Activated CD8-positive, alpha-beta T cell treated with anti-CD3 and anti-CD28 coated beads, Interleukin-2, amount 10 ng/mL, durations not matched to agents 7 days and 5 days (primary cell): ENCODE results near the gene YRDC. TPM values are rescaled to one million over a fixed set of nuclear protein-coding genes. Genes with fewer than 3 reads are reported as not detected.

Experiments used
- ATAC-seq: fragments of 150-1000 bp; cut with Tn5 transposase; one replicate; pipeline ENCODE4 v1.10.0; 2021; ENCODE audit warnings: moderate library complexity
- CTCF ChIA-PET: fragments of 350-600 bp; sonication (Branson Sonifier 250); formaldehyde crosslinking; loops from one replicate; lab custom pipeline; 2021; ENCODE audit warnings: antibody characterized with exemption; lab: Charles Lee
- POLR2A ChIA-PET: fragments of 350-600 bp; sonication (Branson Sonifier 250); formaldehyde crosslinking; loops from one replicate; lab custom pipeline; 2021; ENCODE audit warnings: antibody characterized with exemption; lab: Charles Lee
- DNase-seq: peaks from one replicate; pipeline ENCODE4 v3.0.0-alpha.2; 2020
- H3K27ac Mint-ChIP-seq: one replicate; pipeline ENCODE4 v1.8.0; 2021; ENCODE audit warnings: mild to moderate bottlenecking, mixed read lengths
- H3K27me3 Mint-ChIP-seq: one replicate; pipeline ENCODE4 v1.8.0; 2021; ENCODE audit warnings: low read depth, mixed read lengths
- H3K36me3 Mint-ChIP-seq: one replicate; pipeline ENCODE4 v1.8.0; 2021; ENCODE audit warnings: low read depth, mixed read lengths
- H3K4me1 Mint-ChIP-seq: one replicate; pipeline ENCODE4 v1.8.0; 2021; ENCODE audit warnings: low read depth, mixed read lengths
- H3K4me3 Mint-ChIP-seq: one replicate; pipeline ENCODE4 v1.8.0; 2021; ENCODE audit warnings: mild to moderate bottlenecking, mixed read lengths
- H3K9me3 Mint-ChIP-seq: one replicate; pipeline ENCODE4 v1.8.0; 2022; ENCODE audit warnings: mixed read lengths; ENCODE audit not compliant: insufficient read depth
- total RNA-seq, 2 experiments: library from RNA; stranded (reverse); gene quantifications; one replicate each; pipeline ENCODE4 v1.2.3, GENCODE V29; 2021

Gene YRDC
- total RNA-seq, 2 experiments from 2014 or later, result 17.1 to 17.3 TPM

DNA sequence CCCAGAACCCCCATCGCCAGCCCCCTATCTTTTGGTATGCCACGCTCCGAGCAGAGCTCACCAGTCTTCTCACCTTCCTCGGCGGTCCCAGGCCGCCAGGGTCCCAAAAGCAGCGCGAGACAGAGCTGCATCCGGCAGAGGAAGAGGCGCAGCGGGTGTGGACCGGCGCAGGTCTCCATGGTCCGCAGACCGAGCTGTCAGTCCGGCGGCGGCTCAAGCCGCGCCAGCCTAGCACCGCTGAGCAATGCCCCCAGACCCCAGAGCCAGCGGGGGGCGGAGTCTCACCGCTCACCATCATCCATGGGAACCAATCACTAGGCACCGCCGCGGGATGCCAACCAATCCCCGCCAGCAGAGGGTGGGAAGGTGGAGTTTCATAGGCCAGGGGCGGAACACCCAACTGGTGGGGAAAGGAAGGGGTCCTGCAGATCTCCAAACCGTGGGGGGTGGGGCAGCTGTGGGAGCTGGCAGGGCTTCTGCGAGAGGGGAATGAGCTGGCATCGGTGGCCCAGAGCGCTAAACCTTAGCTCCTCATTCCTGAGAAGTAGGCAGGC is 43.0 kb downstream of the YRDC start, which contains the start of gene EPHA10:
Gene EPHA10 (minus strand): TSS at position 233 of the 554 bp plus-strand sequence. CDS start 54 bp downstream, at position 179.
- H3K9me3 Mint-ChIP-seq, result no peaks in the 10 kb centered on the region
- H3K4me3 Mint-ChIP-seq, result no peak within 1 kb of the TSS
- DNase-seq, result no peak
- no peaks in the 10 kb centered on the region for H3K36me3 Mint-ChIP-seq
- ATAC-seq, result no peak
- CTCF ChIA-PET, result interaction anchor here (1.7 kb wide), 1 partner anchor 10 kb away, joined by 4 read pairs; no protein-coding TSS in a partner anchor
- peaks cover 5% of the 10 kb centered on the region for H3K4me1 Mint-ChIP-seq
- POLR2A ChIA-PET, result no interaction called here
- peaks cover 61% of the 10 kb centered on the region for H3K27me3 Mint-ChIP-seq
- H3K27ac Mint-ChIP-seq, result no peak within 1 kb of the TSS

DNA sequence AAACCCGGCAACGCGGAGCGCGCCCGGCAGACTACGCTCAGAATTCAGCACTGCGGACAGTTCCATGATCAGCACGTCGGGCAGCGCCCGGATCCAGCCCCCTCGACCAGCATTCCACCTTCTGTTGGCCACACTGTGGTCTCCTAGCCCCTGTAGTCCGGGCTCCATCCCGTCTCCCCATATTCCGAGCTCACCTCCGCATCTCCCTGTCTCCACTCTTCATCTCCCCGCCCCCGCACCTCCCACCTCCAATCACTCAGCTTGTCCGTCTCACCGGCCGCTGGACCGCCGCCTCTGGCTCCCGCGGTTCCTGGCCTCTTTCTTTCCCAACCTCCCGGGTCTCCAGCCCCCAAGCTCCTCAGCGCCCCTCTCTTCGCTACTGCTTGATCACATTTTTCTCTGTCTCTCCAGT is 43.6 kb downstream of the YRDC start:
- ChIA-PET CTCF (no interaction called here), POLR2A (no interaction called here)
- Mint-ChIP-seq H3K4me1 (peaks cover 5% of the 10 kb centered on the region), H3K36me3 (no peaks in the 10 kb centered on the region), H3K27ac (no peak overlapping the region), H3K27me3 (peaks cover 59% of the 10 kb centered on the region), H3K4me3 (no peak overlapping the region), H3K9me3 (no peaks in the 10 kb centered on the region)
- ATAC-seq (peak; percentile 85), DNase-seq (peak; percentile 72)

DNA sequence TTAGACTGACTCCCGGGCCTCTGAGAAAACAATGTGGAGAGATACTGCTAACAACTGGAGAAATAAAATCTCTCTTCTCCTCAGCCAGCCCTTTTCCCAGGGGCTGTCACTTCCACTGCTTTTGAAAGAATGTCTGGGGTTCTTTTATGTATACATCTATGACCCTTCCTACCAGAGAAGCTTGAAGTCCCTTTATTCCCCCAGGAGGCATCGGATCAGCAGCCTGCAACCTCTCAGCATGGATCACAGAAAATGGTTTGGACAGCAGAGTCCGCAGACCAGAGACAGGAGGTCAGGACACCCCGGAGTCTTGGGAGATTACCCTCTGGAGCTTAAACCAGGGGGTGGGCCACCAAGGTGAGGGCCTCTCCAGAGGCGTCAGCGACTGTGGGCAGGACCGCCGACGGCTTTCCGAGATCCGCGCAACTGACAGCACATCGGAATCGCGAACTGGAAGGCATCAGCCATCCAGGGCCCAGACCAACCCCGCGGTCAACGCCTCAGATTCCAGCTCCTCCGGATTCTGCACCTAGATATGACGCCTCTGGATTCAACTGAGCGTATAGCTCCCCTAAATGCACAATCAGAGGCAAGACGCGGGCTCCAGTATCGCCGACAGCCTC is 44.1 kb downstream of the YRDC start:
- CTCF ChIA-PET, result no interaction called here

DNA sequence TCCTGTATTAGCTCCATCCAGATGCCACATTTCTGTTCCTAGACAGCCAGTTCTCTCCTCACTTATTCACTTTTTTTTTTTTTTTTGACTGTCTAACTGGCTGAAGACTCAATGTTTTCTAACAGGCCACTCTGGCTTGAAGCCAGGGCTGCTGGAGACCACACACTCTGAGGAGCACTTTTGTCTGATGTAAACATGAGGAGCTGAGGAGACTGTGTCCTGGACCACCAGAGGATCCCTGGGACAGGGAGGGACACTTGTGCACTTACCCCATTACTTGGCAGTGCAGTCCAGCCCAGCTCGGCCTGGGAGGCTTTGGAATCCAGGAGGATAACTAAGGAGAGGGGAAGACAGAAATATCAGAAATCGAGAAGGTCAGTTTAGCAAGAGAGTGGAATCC is 45.5 kb downstream of the YRDC start:
- peaks cover 48% of the 10 kb centered on the region for H3K27me3 Mint-ChIP-seq
- POLR2A ChIA-PET, result no interaction called here
- DNase-seq (no peak), ATAC-seq (no peak)
- peaks cover 5% of the 10 kb centered on the region for H3K4me1 Mint-ChIP-seq
- H3K4me3 Mint-ChIP-seq, result no peak overlapping the region
- H3K27ac Mint-ChIP-seq, result no peak overlapping the region
- CTCF ChIA-PET, result no interaction called here
- H3K36me3 Mint-ChIP-seq, result no peaks in the 10 kb centered on the region
- H3K9me3 Mint-ChIP-seq, result no peaks in the 10 kb centered on the region

More for the DNA sequence above, 44.1 kb downstream of the YRDC start:
- Mint-ChIP-seq H3K4me1 (peaks cover 5% of the 10 kb centered on the region), H3K9me3 (no peaks in the 10 kb centered on the region), H3K27ac (no peak overlapping the region), H3K4me3 (no peak overlapping the region), H3K36me3 (no peaks in the 10 kb centered on the region), H3K27me3 (peaks cover 56% of the 10 kb centered on the region)
- POLR2A ChIA-PET, result no interaction called here
- ATAC-seq, result no peak
- no peak for DNase-seq

DNA sequence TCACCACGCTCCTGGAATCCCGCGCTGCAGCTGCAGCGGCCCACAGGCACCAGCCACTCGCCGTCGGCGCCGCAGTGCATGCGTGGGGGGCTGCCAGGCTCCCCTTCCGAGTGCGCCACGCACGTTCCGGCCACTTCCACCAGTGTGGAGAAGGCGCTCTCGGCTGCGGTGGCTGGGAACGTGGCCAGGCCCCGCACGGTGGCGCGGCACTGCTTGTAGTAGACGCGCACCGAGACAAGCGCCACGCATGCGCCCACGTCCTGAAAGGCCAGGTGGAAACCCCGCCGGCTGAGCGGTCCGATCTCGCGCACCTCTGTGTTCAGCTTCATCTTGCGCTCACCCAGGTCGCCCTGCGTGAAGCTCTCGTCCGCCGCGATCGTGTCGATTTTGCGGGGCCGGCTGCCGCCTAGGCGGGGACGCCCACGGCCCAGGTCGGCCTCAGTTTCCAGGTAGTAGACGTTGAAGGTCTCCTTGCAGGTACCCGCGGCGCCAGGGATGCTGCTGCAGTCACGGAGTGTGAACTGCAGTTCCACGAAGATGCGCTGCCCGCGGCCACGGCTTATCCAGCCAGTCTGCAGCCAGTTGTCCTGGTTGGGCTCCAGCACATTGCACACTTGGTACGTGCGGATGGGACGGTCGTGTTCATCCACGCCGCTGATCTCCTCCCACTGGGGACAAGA is 46.5 kb downstream of the YRDC start:
- Mint-ChIP-seq H3K4me1 (peaks cover 5% of the 10 kb centered on the region), H3K36me3 (no peaks in the 10 kb centered on the region), H3K27me3 (peaks cover 39% of the 10 kb centered on the region), H3K27ac (no peak overlapping the region), H3K4me3 (no peak overlapping the region), H3K9me3 (no peaks in the 10 kb centered on the region)
- DNase-seq, result no peak
- ChIA-PET POLR2A (no interaction called here), CTCF (no interaction called here)
- ATAC-seq, result no peak

DNA sequence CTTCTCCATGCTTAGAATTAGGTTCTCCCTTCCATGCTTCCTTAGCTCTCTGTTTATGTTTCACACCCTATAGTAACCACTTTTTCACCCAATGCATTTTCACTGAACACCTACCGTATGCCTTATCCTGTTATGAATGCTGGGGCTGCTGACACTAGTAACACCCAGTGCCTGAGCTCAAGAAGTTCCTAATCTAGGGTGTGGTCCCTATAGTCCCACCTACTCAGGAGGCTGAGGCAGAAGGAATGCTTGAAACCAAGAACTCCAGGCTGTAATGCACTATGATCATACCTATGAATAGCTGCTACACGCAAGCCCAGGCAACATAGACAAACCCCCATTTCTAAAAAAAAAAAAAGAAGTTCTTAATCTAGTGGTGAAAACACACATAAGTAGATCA is 48.6 kb downstream of the YRDC start:
- POLR2A ChIA-PET, result no interaction called here
- DNase-seq, result no peak
- H3K4me3 Mint-ChIP-seq, result no peak overlapping the region
- peaks cover 34% of the 10 kb centered on the region for H3K27me3 Mint-ChIP-seq
- no peak overlapping the region for H3K27ac Mint-ChIP-seq
- ATAC-seq, result no peak
- H3K4me1 Mint-ChIP-seq, result peaks cover 3% of the 10 kb centered on the region
- H3K36me3 Mint-ChIP-seq, result no peaks in the 10 kb centered on the region
- no peaks in the 10 kb centered on the region for H3K9me3 Mint-ChIP-seq
- CTCF ChIA-PET, result no interaction called here

DNA sequence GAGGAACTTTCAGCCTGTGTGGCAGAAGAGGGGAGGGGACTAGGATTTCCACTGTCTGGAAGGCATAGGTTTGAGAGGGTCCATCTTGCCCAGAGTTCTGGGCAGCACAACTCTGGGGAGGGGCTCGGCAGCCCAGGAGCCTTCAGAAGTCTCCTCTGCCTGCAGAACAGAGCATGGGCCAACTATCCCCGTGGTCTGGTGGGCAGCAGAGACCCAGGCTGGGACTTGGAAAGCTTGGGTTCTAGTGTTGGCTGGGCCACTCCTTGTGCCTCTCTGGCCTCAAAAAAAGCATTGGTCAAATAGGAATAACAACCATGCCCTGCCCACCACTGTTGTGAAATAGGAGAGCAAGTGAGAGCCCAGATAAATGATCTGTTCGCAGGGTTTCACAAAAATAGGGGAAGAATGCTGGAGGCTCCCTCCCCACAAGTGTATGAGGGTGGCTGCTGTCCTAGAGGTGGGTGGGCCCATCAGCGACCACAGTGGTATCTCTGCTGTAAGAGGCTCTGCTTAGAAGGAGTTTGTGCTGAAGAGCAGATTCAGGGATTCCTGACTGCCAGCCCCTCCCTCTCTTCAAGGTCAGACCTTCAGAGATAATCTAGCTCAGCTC is 52.0 kb downstream of the YRDC start:
- ChIA-PET CTCF (interaction anchor here (1.3 kb wide), 1 partner anchor 10 kb away, joined by 4 read pairs; the partner anchor contains the start of gene EPHA10), POLR2A (no interaction called here)
- Mint-ChIP-seq H3K4me1 (peaks cover 7% of the 10 kb centered on the region), H3K9me3 (no peaks in the 10 kb centered on the region), H3K27me3 (peaks cover 39% of the 10 kb centered on the region), H3K4me3 (no peak overlapping the region), H3K27ac (no peak overlapping the region), H3K36me3 (no peaks in the 10 kb centered on the region)
- ATAC-seq (no peak), DNase-seq (no peak)

DNA sequence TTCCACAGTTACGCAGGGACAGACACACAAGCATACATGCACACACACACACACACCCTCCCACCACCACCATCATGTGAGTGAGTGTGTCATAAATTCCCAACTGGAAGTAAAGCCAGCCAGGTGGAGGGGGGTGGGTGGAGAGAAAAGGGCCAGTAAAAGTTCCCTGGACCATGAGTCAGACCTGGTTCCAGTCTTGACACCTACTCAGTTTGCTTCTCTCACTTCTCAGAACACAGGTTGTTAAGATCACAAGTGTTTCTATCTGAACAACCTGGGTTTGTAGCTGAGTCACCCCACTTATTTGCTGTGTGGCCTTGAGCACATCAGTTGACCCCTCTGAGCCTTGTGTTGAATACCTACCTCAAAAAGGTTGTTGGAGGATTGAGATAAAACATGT is 52.7 kb downstream of the YRDC start:
- no peak for ATAC-seq
- Mint-ChIP-seq H3K27me3 (peaks cover 39% of the 10 kb centered on the region), H3K4me3 (no peak overlapping the region), H3K4me1 (peaks cover 7% of the 10 kb centered on the region), H3K9me3 (no peaks in the 10 kb centered on the region), H3K36me3 (no peaks in the 10 kb centered on the region), H3K27ac (no peak overlapping the region)
- ChIA-PET CTCF (interaction anchor here (1.3 kb wide), 1 partner anchor 10 kb away, joined by 4 read pairs; the partner anchor contains the start of gene EPHA10), POLR2A (no interaction called here)
- no peak for DNase-seq

DNA sequence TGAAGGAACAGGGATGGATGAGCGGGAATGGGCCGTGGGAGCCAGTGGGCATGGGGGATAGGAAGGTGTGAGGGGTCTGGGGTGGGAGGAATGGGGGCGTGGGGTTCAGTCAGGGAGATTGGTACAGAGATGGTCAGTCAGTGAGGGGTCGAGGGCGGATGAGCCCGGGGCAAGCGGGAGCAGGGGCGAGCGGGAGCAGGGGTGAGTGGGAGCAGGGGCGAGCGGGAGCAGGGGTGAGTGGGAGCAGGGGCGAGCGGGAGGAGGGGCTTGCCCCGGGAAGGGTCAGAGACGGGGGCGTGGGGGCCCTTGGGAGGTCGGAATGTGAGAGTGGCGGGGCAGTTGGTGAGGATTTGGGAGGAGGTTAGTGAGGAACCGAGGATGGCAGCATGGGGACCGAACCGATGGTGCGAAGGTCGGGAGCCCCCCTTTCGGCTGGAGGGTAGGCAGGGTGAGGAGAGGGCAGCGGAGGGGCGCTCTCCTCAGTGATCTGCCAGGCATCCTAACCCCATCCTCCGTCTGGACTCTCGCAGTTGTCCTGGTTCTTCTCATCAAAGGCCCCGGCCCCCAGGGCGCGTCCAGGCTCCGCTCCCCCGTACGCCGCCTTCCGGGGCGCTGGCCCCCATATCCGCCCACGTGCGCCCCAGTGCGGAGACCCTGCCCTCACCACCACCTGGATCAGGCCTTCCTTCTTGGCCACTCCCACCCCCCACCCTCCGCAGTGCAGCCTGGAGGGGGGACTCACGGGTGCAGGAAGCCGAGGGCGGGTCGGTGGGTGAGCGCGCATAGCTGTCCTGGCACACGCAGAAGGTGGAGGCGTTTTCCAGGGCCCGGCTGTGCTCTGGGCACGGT is 54.3 kb downstream of the YRDC start:
- CTCF ChIA-PET, result no interaction called here
- no peaks in the 10 kb centered on the region for H3K9me3 Mint-ChIP-seq

More for the DNA sequence above, 54.3 kb downstream of the YRDC start:
- Mint-ChIP-seq H3K4me1 (peaks cover 7% of the 10 kb centered on the region), H3K27ac (no peak overlapping the region), H3K4me3 (peak overlapping the region; percentile 19), H3K27me3 (peaks cover 41% of the 10 kb centered on the region), H3K36me3 (no peaks in the 10 kb centered on the region)
- DNase-seq (no peak), ATAC-seq (no peak)
- POLR2A ChIA-PET, result no interaction called here
